Colon (tissue), 2 donors: ENCODE results near the gene AFG3L2.
"Not testable (repeated sequence)": the region's sequence is repeated elsewhere in the genome, so short reads cannot be mapped to it uniquely, and the experiment has no call there.

Experiments used
- FAIRE-seq: peaks from 2 replicates; lab custom pipeline; 2012; peaks lifted over from hg19 to GRCh38; lab: Jason Lieb, UNC
- donor health status: control.
- donor health status: control.

AFG3L2 gene

GRCh38 chr18:12397254-12397653 is 20.2 kb upstream of the AFG3L2 start:
- FAIRE-seq: no peak

GRCh38 chr18:12394428-12394827 is 17.4 kb upstream of the AFG3L2 start:
- no peak for FAIRE-seq

GRCh38 chr18:12393998-12394397 is 17.0 kb upstream of the AFG3L2 start:
- FAIRE-seq: no peak

GRCh38 chr18:12393510-12393909 is 16.5 kb upstream of the AFG3L2 start:
- no peak for FAIRE-seq

GRCh38 chr18:12391487-12392165 is 14.6 kb upstream of the AFG3L2 start:
- FAIRE-seq: no peak

- no peak for FAIRE-seq
Observed at GRCh38 chr18:12388442-12388841, 11.4 kb upstream of the AFG3L2 start.

GRCh38 chr18:12384261-12384660 is 7.2 kb upstream of the AFG3L2 start:
- FAIRE-seq: no peak

- not testable (repeated sequence) for FAIRE-seq
Observed at GRCh38 chr18:12383759-12384158, 6.7 kb upstream of the AFG3L2 start.

GRCh38 chr18:12382221-12382814 is 5.3 kb upstream of the AFG3L2 start:
- FAIRE-seq: not testable (repeated sequence)

GRCh38 chr18:12378198-12378558 is 1.2 kb upstream of the AFG3L2 start:
- not testable (repeated sequence) for FAIRE-seq

- FAIRE-seq: no peak
Observed at GRCh38 chr18:12377556-12378197, 650 bp upstream of the AFG3L2 start.

- no peak for FAIRE-seq
Observed at GRCh38 chr18:12376034-12376753, 833 bp downstream of the AFG3L2 start.

- no peak for FAIRE-seq
Observed at GRCh38 chr18:12374401-12374800, 2.6 kb downstream of the AFG3L2 start.

- FAIRE-seq: no peak
Observed at GRCh38 chr18:12373771-12374116, 3.3 kb downstream of the AFG3L2 start.

- no peak for FAIRE-seq
Observed at GRCh38 chr18:12373116-12373770, 3.8 kb downstream of the AFG3L2 start.

- FAIRE-seq: no peak
Observed at GRCh38 chr18:12372406-12372805, 4.6 kb downstream of the AFG3L2 start.

- FAIRE-seq: no peak
Observed at GRCh38 chr18:12371590-12371989, 5.4 kb downstream of the AFG3L2 start.

GRCh38 chr18:12369211-12369610 is 7.8 kb downstream of the AFG3L2 start:
- no peak for FAIRE-seq

- FAIRE-seq: no peak
Observed at GRCh38 chr18:12366784-12367183, 10.2 kb downstream of the AFG3L2 start.

- FAIRE-seq: no peak
Observed at GRCh38 chr18:12366379-12366778, 10.6 kb downstream of the AFG3L2 start.

- FAIRE-seq: no peak
Observed at GRCh38 chr18:12362473-12363174, 14.4 kb downstream of the AFG3L2 start.
